H1 (cell line): ENCODE measurements around the gene AGPAT4. TPM values are rescaled to one million over a fixed set of nuclear protein-coding genes. Genes with fewer than 3 reads are reported as not detected.

Experiments
- CTCF ChIA-PET: fragments of 300-600 bp; sonication (Branson Sonifier 250); formaldehyde crosslinking; loops from one replicate; lab custom pipeline; 2021; ENCODE audit not compliant: partially characterized antibody; lab: Charles Lee
- POLR2A ChIA-PET: fragments of 300-600 bp; sonication (Branson Sonifier 250); formaldehyde crosslinking; loops from one replicate; lab custom pipeline; 2021; ENCODE audit warnings: inconsistent platforms; ENCODE audit not compliant: partially characterized antibody; lab: Charles Lee
- DNase-seq, 2 experiments: peaks; one replicate each; pipeline versions ENCODE4 v3.0.0 to v3.0.0-alpha.2; 2010 to 2022; ENCODE audit warnings: low spot score in 2 of 2, low read depth in 1 of 2, mixed read lengths in 1 of 2
- FAIRE-seq: peaks from 2 replicates; lab custom pipeline; 2011; peaks lifted over from hg19 to GRCh38; lab: Jason Lieb, UNC
- H2AFZ ChIP-seq: 2 replicates; pipeline ENCODE4 v1.8.1; 2012; ENCODE audit warnings: low read length, inconsistent platforms
- H2AK5ac ChIP-seq: 2 replicates; pipeline ENCODE4 v1.6.1; 2013; ENCODE audit warnings: low read depth, low read length
- H2BK120ac ChIP-seq: replicated peaks from 2 replicates; pipeline ENCODE3; 2013; ENCODE audit warnings: low read depth, low read length, inconsistent platforms
- H2BK12ac ChIP-seq: 2 replicates; pipeline ENCODE4 v1.6.1; 2013; ENCODE audit warnings: low read depth, low read length
- H2BK15ac ChIP-seq: 2 replicates; pipeline ENCODE4 v1.6.1; 2013; ENCODE audit warnings: low read length
- H2BK20ac ChIP-seq: 2 replicates; pipeline ENCODE4 v1.6.1; 2013; ENCODE audit warnings: low read length
- H2BK5ac ChIP-seq: 2 replicates; pipeline ENCODE4 v1.6.1; 2013; ENCODE audit warnings: low read depth, low read length
- H3K14ac ChIP-seq: 2 replicates; pipeline ENCODE4 v1.6.1; 2013; ENCODE audit warnings: inconsistent platforms; ENCODE audit not compliant: insufficient read length
- H3K18ac ChIP-seq: 2 replicates; pipeline ENCODE4 v1.6.1; 2013; ENCODE audit warnings: low read length; ENCODE audit errors: extremely low read depth
- H3K23ac ChIP-seq: 2 replicates; pipeline ENCODE4 v1.6.1; 2013; ENCODE audit warnings: inconsistent platforms; ENCODE audit not compliant: insufficient read length
- H3K23me2 ChIP-seq: 2 replicates; pipeline ENCODE4 v1.6.1; 2013; ENCODE audit warnings: low read depth, low read length
- H3K27ac ChIP-seq: 2 replicates; pipeline ENCODE4 v1.6.1; 2011; ENCODE audit warnings: low read depth, low read length, inconsistent platforms
- H3K27me3 ChIP-seq, 4 experiments: replicated peaks in 1 of 4; 1 replicate in 1 of 4; 2 replicates in 3 of 4; pipeline versions ENCODE4 v1.6.1 to v1.8.1; 2011 to 2013; ENCODE audit warnings: low read length in 3 of 4, mild to moderate bottlenecking in 3 of 4, inconsistent platforms in 2 of 4, mixed read lengths in 2 of 4, moderate library complexity in 1 of 4; ENCODE audit not compliant: control insufficient read depth in 3 of 4, insufficient read depth in 3 of 4; ENCODE audit errors: extremely low read depth in 1 of 4
- H3K36me3 ChIP-seq, 4 experiments: 2 replicates each; pipeline versions ENCODE4 v1.6.1 to v1.8.1; 2011 to 2013; ENCODE audit warnings: mild to moderate bottlenecking in 4 of 4, low read length in 3 of 4, moderate library complexity in 2 of 4, control low read depth in 1 of 4, inconsistent platforms in 1 of 4; ENCODE audit not compliant: insufficient read depth in 4 of 4, control insufficient read depth in 2 of 4
- H3K4ac ChIP-seq: replicated peaks from 2 replicates; pipeline ENCODE3; 2013; ENCODE audit warnings: low read length, low read depth, mixed read lengths, inconsistent platforms; ENCODE audit not compliant: insufficient read length
- H3K4me1 ChIP-seq, 4 experiments: replicated peaks in 1 of 4; 1 replicate in 1 of 4; 2 replicates in 3 of 4; pipeline versions ENCODE4 v1.6.1 to v1.8.1; 2011 to 2013; ENCODE audit warnings: low read length in 3 of 4, inconsistent platforms in 2 of 4, mixed read lengths in 1 of 4; ENCODE audit not compliant: insufficient read depth in 4 of 4, control insufficient read depth in 3 of 4
- H3K4me2 ChIP-seq, 2 experiments: 2 replicates each; pipeline versions ENCODE4 v1.6.1 to v1.8.1; 2011 to 2013; ENCODE audit warnings: low read depth in 2 of 2, low read length in 2 of 2, control low read depth in 1 of 2, inconsistent platforms in 1 of 2, mild to moderate bottlenecking in 1 of 2; ENCODE audit not compliant: insufficient read depth in 1 of 2
- H3K4me3 ChIP-seq, 4 experiments: fragments of 200-600, 300-600 bp in 1 of 4; sonication (generic), shearing (Covaris generic), sonication (Bioruptor Twin) in 1 of 4; 2 replicates each; pipeline versions ENCODE4 v1.5.1 to v1.8.1; 2011 to 2016; ENCODE audit warnings: low read length in 4 of 4, low read depth in 3 of 4, control low read depth in 2 of 4, inconsistent platforms in 2 of 4, mild to moderate bottlenecking in 2 of 4, mixed read lengths in 1 of 4, moderate library complexity in 1 of 4; ENCODE audit not compliant: insufficient read depth in 2 of 4; ENCODE audit errors: extremely low read depth in 1 of 4
- H3K56ac ChIP-seq: replicated peaks from 2 replicates; pipeline ENCODE3; 2013; ENCODE audit warnings: low read depth, mild to moderate bottlenecking, mixed read lengths, low read length, inconsistent platforms; ENCODE audit not compliant: insufficient read length
- H3K79me1 ChIP-seq: 2 replicates; pipeline ENCODE4 v1.6.1; 2013; ENCODE audit warnings: low read depth, low read length, control low read depth
- H3K79me2 ChIP-seq, 2 experiments: 2 replicates each; pipeline versions ENCODE4 v1.6.1 to v1.8.1; 2012 to 2013; ENCODE audit warnings: low read length in 2 of 2, mild to moderate bottlenecking in 2 of 2, inconsistent platforms in 1 of 2; ENCODE audit not compliant: insufficient read depth in 2 of 2, control insufficient read depth in 1 of 2
- H3K9ac ChIP-seq, 4 experiments: replicated peaks in 1 of 4; 1 replicate in 1 of 4; 2 replicates in 3 of 4; pipeline versions ENCODE4 v1.6.1 to v1.8.1; 2011 to 2013; ENCODE audit warnings: low read depth in 3 of 4, low read length in 3 of 4, control low read depth in 2 of 4, mild to moderate bottlenecking in 2 of 4, moderate library complexity in 2 of 4, inconsistent platforms in 1 of 4; ENCODE audit errors: extremely low read depth in 1 of 4
- H3K9me3 ChIP-seq, 2 experiments: 2 replicates each; pipeline versions ENCODE4 v1.6.1 to v1.8.1; 2012 to 2013; ENCODE audit warnings: mild to moderate bottlenecking in 2 of 2, moderate library complexity in 2 of 2, control low read depth in 1 of 2, inconsistent platforms in 1 of 2, low read depth in 1 of 2, low read length in 1 of 2, mixed read lengths in 1 of 2; ENCODE audit not compliant: insufficient read depth in 2 of 2
- H4K20me1 ChIP-seq, 2 experiments: replicated peaks in 1 of 2; 2 replicates each; pipeline versions ENCODE3 to v1.8.1; 2011 to 2013; ENCODE audit warnings: inconsistent platforms in 2 of 2, low read length in 2 of 2, mild to moderate bottlenecking in 1 of 2; ENCODE audit not compliant: insufficient read depth in 2 of 2, control insufficient read depth in 1 of 2
- H4K5ac ChIP-seq: 2 replicates; pipeline ENCODE4 v1.6.1; 2013; ENCODE audit warnings: low read length, low read depth, mixed read lengths, inconsistent platforms; ENCODE audit not compliant: insufficient read length
- H4K8ac ChIP-seq: 2 replicates; pipeline ENCODE4 v1.8.0; 2013; ENCODE audit warnings: mild to moderate bottlenecking, moderate library complexity, low read length, inconsistent platforms; ENCODE audit not compliant: insufficient read depth; ENCODE audit errors: extremely low read depth
- H4K91ac ChIP-seq: replicated peaks from 2 replicates; pipeline ENCODE3; 2013; ENCODE audit warnings: low read length, mixed read lengths, inconsistent platforms; ENCODE audit not compliant: insufficient read length
- CTBP2 ChIP-seq: IDR thresholded peaks from 2 replicates; pipeline ENCODE4 v1.7.0; 2011; ENCODE audit warnings: borderline replicate concordance, mild to moderate bottlenecking, moderate library complexity, mixed read lengths, low read length; ENCODE audit not compliant: insufficient read depth, insufficient read length
- POLR2A ChIP-seq, 2 experiments: IDR thresholded peaks; 1 replicate in 1 of 2; 2 replicates in 1 of 2; pipeline ENCODE4 v1.6.1; 2011; ENCODE audit warnings: low read depth in 2 of 2, low read length in 2 of 2, mild to moderate bottlenecking in 2 of 2; ENCODE audit errors: control extremely low read depth in 1 of 2
- POLR2AphosphoS5 ChIP-seq: IDR thresholded peaks from 2 replicates; pipeline ENCODE4 v1.6.1; 2011; ENCODE audit warnings: low read depth, low read length
- POU5F1 ChIP-seq: IDR thresholded peaks from 2 replicates; pipeline ENCODE4 v1.6.1; 2011; ENCODE audit warnings: low read depth, mild to moderate bottlenecking, low read length, moderate library complexity
- RAD21 ChIP-seq, 2 experiments: IDR thresholded peaks in 1 of 2; conservative IDR thresholded peaks in 1 of 2; 2 replicates each; pipeline ENCODE4 v1.6.1; 2011; ENCODE audit warnings: low read depth in 2 of 2, low read length in 2 of 2, improper control_type of control experiment in 1 of 2, inconsistent platforms in 1 of 2, mild to moderate bottlenecking in 1 of 2, moderate library complexity in 1 of 2
- SP4 ChIP-seq: IDR thresholded peaks from 2 replicates; pipeline ENCODE4 v1.6.1; 2012; ENCODE audit warnings: low read length, inconsistent platforms
- SRF ChIP-seq: IDR thresholded peaks from 2 replicates; pipeline ENCODE4 v1.6.1; 2011; ENCODE audit warnings: mild to moderate bottlenecking, low read depth, low read length, moderate library complexity
- TBP ChIP-seq: IDR thresholded peaks from 2 replicates; pipeline ENCODE4 v1.6.1; 2011; ENCODE audit warnings: low read depth, low read length, improper control_type of control experiment
- WGBS, 2 experiments: shearing (Covaris generic) in 1 of 2; methylation state at CpG; one replicate each; pipeline versions ENCODE4 v1.1.6 to v1.1.7; 2013 to 2015; ENCODE audit warnings: low lambda C conversion rate in 2 of 2, mixed read lengths in 2 of 2, inconsistent platforms in 1 of 2, low coverage in 1 of 2, missing lambda C conversion rate in 1 of 2; ENCODE audit not compliant: insufficient replicate concordance in 2 of 2, insufficient coverage in 1 of 2, insufficient read length in 1 of 2; ENCODE audit errors: extremely low coverage in 1 of 2, missing lambda C conversion rate in 1 of 2; 5-methylcytosine and 5-hydroxymethylcytosine counted together
- polyA plus RNA-seq, 7 experiments: library from polyadenylated mRNA; depleted of rRNA in 3 of 7; stranded (reverse) in 5 of 7; unstranded in 2 of 7; fragments of >200 nt in 5 of 7; fragments of 200-250 nt in 2 of 7; gene quantifications; 1 replicate in 5 of 7; 2 replicates in 1 of 7; 4 replicates in 1 of 7; pipeline versions ENCODE4 v1.2.1 to v1.2.3, GENCODE V29; 2011 to 2013; ENCODE audit warnings: missing spikeins in 2 of 7, mixed read lengths in 2 of 7
- total RNA-seq: library from RNA; stranded (reverse); fragmentation: NEBNext Ultra II Directional; extraction: Animal tissue kit (Norgen Biotek cat#: 25700); gene quantifications from 2 replicates; pipeline ENCODE4 v1.2.1, GENCODE V29; 2021
- TF ChIP-seq, protein P1 (sequence below): IDR thresholded peaks from 2 replicates; pipeline ENCODE4 v1.6.1; 2012; ENCODE audit warnings: low read length, inconsistent platforms

AGPAT4 gene
- total and polyA plus RNA-seq, 2 of the 8 experiments (the other 6 are each of a cell fraction or from before 2014, with no cell fraction given) = 13.5 to 23.8 TPM

DNA sequence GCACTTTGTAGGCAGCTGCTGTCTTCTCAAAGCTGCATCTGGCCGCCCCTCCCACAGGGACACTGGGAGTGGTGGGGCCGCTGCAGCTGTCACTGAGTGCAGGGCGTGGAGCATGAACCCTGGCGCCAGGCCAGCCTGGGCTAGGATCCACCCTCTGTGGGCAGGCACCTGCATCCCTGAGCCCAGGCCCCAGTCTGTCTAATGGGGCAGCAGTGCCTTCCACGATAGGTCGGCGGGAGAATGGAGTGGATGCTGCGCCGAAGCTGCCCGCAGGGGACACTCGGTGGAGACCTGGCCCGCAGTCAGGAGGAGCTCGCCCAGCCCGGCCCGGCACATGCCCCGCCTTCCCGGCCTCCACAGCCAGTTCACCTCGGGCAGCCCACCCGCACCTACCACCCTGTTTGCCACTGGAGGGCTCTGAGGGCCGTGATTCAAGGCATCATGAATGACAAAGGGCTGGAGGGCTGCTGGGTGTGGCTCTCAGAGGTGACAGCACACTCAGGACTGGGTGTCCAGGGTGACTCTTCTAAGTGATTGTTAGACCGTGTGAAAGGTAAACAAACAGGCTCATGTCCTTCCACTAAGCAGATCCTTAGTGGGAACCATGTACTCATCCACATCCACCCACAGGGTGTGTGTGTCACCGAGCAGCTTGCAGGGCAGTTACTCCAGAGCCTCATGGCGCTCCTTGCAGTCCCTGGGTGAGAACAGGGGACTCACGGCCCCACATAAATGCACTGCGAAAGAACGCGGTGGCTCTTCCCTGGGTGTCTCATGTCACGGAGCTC is 133.9 kb downstream of the AGPAT4 start:
- Histone ChIP-seq H4K91ac (no peak overlapping the region), H4K8ac (no peak overlapping the region), H3K79me1 (no peaks in the 10 kb centered on the region), H3K27ac (no peak overlapping the region), H3K9me3 (no peaks in the 10 kb centered on the region), H3K9ac (no peak overlapping the region), H2BK12ac (no peak overlapping the region), H3K23me2 (no peaks in the 10 kb centered on the region), H3K18ac (no peak overlapping the region), H3K79me2 (no peaks in the 10 kb centered on the region), H2BK15ac (no peak overlapping the region), H3K23ac (no peak overlapping the region), H2BK5ac (no peak overlapping the region), H3K14ac (no peak overlapping the region), H4K20me1 (peaks cover 0 to 5% of the 10 kb centered on the region in 2 experiments), H3K4me2 (no peak overlapping the region), H2AK5ac (no peak overlapping the region), H2BK20ac (no peak overlapping the region), H3K4me1 (no peaks in the 10 kb centered on the region; a peak in 1 of 7 replicates), H3K4ac (no peak overlapping the region), H4K5ac (no peak overlapping the region), H2BK120ac (no peak overlapping the region), H3K27me3 (no peaks in the 10 kb centered on the region), H3K4me3 (no peak overlapping the region), H3K36me3 (peaks cover 0 to 18% (median 8%) of the 10 kb centered on the region in 4 experiments; a peak in 4 of 8 replicates), H3K56ac (no peak overlapping the region), H2AFZ (no peak overlapping the region)
- no peak for FAIRE-seq
- DNase-seq = peak in 1 of 2 experiments; percentile 48
- POLR2A ChIA-PET = no interaction called here
- WGBS, 2 experiments = 89% methylated on average over 27 of the region's 28 CpGs; no CpG with 5 or more reads in 1 of the 2 experiments
- CTCF ChIA-PET = interaction anchor here (0.6 to 5.0 kb wide), 15 partner anchors 11 to 301 kb away, joined by 3 to 77 read pairs (median 4); no protein-coding TSS in a partner anchor
- TF ChIP-seq SRF (no peak), TBP (no peak), SP4 (no peak), RAD21 (IDR thresholded peaks at IDR 0.05 in 1 of 2, conservative IDR thresholded peaks at IDR 0.05 in 1 of 2; ENCODE audit: low read depth in 2 of 2, low read length in 2 of 2) (peak; percentile 41 to 48; a peak in 3 of 4 replicates), POU5F1 (no peak), CTBP2 (no peak), POLR2AphosphoS5 (peak; percentile 18; the same call in 1 of the 2 replicates), POLR2A (IDR thresholded peaks at IDR 0.05; ENCODE audit: control extremely low read depth in 1 of 2, low read depth in 2 of 2, low read length in 2 of 2) (no peak; a peak in 1 of 3 replicates)
- TF ChIP-seq, protein P1, sequence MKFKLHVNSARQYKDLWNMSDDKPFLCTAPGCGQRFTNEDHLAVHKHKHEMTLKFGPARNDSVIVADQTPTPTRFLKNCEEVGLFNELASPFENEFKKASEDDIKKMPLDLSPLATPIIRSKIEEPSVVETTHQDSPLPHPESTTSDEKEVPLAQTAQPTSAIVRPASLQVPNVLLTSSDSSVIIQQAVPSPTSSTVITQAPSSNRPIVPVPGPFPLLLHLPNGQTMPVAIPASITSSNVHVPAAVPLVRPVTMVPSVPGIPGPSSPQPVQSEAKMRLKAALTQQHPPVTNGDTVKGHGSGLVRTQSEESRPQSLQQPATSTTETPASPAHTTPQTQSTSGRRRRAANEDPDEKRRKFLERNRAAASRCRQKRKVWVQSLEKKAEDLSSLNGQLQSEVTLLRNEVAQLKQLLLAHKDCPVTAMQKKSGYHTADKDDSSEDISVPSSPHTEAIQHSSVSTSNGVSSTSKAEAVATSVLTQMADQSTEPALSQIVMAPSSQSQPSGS = no peak
